Activated CD4-positive, alpha-beta T cell treated with anti-CD3 and anti-CD28 coated beads, Interleukin-10, Interleukin-2, amounts not matched to agents 100 ng/mL and 50 ng/mL, durations not matched to agents 16 hours and 8 hours (primary cell): ENCODE measurements around the gene STAG3.
"Not testable (repeated sequence)": the region's sequence is repeated elsewhere in the genome, so short reads cannot be mapped to it uniquely, and the experiment has no call there.

Experiments
- DNase-seq: peaks from one replicate; pipeline ENCODE4 v3.0.0-alpha.2; 2020

Gene STAG3

DNA sequence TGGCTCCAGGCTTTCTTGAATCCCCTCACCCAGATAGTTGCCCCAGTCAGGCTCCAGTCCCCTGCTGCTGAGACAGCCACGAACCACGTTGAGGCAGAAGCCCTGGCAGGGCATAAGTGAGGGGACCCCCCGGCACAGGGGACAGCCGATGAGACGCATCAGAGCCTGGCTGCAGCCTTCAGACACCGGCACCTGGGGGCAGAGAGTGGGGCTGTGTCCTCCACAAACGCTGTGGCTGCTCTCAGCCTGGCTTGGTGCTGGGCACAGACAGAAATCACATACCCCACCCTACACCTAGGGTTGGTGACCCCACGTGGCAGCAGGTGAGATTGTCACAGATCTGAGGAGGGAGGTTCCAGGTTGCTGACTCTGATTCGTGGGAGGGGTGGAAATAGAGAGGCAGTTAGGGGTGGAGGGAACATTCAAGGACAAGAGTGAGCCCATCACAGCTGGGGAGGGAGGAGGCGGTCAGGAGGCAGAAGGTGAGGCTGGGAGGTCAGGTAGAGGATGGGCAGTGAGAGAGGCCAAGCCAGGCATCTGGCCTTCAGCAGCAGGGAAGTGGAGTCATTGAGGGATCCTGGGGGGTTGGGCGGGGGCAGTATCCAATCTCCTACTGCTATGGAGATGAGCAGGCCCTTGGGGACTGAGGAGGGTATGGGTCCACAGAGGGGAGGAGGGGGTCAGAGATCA lies 3.8 kb upstream of the STAG3 start:
- DNase-seq: no peak

DNA sequence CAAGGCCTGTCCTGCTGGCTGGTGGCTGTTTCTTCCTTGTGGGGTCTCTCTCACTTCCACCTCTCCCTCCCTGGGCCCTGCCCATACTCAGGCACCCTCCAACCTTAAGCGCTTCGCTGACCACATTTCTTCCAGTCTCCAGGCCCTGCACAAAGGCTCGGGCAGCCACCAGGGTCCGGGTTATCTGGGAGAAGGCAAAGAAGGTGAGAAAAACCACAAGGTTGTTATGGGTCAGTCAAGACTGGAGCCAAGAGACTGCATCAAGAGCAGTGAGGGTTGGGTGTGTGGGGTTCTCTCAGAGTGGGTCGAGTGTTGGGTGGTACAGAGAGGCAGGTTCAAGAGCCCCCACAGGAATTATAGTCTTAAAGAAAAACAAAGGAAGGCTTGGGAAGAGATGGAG lies 3.1 kb upstream of the STAG3 start:
- no peak for DNase-seq

DNA sequence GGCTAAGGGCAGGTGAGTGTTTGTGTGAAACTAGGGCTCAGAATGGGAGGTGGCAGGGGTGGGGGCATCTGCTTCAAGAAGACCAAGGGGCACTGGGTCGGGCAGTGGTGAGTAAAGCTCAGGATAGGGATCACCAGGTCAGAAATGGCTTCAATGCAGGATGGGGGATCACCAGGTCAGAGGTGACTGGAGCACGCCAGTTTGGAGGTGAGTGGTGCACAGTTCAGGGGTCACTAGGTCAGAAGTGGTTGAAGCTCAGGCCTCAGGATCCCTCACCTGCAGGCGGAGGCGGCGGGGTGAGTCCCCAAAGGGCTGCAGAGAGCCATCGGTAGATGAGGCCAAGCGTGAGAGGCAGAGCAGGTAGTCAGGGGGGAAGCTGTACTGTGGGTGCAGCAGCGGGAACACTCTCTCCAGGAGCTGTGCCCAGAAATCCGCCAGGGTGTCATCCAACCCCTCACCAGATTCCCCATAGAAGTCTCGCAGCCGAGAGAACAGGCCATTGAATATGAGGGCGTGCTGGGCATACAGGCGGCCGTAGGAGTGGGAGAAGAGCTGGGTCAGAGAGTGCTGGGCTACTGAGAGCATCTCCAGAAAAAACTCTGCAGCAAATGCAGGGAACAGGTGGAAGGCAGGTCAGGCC lies 2.3 kb upstream of the STAG3 start:
- no peak for DNase-seq

DNA sequence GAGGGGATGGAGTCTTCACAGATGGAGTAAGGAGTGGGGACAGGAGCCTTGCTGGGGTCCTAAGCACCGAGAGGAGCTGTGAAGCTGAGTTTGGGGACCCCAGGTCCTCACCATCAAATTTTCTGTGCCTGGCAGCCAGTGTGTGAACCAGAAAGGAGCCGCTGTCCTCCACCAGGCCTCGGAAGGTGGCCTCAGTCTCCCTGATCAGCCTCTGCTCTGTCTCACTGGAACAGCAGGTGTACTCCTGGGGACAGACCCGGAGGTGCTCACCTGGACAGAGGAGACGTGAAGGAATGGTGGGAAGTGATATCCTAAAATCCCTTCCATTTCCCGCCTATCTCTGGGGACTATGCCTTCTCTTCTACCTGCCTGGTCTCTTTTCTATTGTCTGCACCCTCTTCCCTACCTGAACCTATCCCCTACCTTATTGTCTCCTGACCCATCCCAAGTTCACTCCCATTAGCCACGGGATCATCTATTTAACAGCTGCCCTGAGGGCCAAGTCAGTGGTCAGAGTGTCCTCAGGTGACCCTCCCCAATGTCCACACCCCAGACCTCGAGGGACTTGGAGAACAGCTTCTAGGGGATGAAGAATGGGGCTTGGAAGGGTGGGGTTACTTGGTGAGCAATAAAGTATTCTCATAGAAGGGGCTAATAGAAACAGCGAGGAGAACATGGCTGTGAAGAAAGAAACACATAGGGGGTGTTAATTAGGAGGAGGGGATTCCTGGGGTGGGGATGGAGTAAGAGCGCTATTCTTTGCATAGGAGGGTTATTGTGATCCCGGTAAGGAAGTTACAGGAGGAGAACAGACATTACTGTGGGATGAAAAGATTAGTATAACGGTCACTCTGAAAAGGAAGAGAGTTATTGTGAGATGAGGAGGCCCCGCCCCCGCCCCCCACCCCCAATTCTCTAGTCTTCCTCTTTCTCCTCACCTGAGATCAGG lies 1.3 kb upstream of the STAG3 start:
- DNase-seq: no peak

DNA sequence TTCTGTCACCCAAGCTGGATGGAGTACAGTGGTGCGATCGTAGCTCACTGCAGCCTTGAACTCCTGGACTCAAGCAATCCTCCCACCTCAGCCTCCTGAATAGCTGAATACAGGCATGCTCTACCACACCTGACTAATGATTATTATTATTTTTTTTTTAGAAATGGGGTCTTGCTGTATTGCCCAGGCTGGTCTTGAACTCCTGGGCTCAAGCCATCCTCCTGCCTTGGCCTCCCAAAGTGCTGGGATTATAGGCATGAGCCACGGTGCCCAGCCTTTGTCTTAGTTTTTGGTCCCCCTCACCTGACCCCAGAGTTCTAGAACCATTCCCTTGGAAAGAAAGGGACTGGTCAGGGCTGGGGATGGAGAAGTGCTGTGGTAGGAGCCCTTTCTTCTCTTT lies 2.4 kb downstream of the STAG3 start:
- not testable (repeated sequence) for DNase-seq

DNA sequence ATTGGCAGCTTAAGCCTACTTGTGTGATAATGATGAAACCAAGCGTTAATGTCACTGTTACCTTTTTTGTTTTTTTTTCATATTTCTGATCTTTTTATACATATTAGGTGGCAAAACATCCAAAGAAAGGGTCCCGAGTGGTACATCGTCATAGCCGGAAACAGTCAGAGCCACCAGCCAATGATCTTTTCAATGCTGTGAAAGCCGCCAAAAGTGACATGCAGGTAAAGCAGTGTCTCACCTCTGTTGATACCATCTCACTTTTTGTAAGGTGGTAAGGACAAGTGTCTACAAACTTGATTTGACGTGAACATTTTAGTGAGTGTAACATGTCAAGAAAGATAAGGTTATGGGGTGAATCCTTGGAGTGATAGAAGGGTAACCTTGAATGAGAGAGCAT lies 4.9 kb downstream of the STAG3 start:
- DNase-seq: not testable (repeated sequence)

DNA sequence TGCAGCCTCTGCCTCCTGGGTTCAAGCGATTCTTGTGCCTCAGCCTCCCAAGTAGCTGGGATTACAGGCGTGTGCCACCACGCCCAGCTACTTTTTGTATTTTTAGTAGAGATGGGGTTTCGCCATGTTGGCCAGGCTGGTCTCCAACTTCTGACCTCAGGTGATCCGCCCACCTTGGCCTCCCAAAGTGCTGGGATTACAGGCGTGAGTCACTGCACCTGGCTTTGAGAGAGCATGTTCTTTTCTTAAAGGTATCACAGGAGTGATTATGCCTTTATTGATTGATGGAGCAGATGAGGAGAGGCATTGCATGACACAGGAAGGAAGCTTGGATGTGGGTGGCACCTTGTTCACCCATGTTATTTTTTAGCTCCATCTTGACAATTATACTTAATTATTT lies 5.4 kb downstream of the STAG3 start:
- not testable (repeated sequence) for DNase-seq

DNA sequence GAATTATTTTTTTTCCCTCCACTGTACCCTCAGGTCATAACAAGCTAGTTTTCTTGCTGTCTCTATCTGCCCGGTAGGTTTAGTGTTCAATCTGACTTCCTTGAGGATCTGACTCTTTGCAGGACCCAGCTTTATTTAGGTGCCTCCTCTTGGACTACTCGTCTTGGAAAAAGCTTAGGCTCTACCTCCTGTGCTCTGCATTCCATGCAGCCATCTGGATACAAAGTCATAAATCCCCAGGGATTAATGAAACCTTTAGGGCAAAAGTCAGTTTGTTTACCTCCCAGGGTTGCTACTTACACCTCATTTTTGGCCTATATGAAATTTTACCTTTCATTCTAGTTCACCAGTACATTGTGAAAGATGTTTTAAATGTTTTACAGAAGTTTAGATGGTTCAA lies 8.0 kb downstream of the STAG3 start:
- DNase-seq: no peak

DNA sequence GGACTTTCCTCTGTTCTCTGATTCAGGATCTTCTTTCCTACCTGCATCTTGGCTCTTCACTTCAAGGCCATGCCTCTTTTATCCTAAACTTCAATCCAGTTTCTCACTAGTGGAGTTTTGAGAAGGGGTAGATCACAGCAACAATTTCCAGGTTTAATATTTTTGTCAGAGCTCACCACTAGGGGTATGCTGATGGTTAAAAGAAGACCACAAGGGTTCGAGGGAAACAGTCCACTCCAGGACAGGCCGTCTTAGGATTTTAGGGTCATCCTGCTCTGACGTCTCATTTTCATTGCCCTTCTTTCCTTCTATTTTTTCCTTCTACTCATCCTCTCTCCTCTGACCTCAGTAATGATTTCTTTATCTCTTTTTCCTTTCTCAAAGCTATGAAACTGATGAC lies 11.3 kb downstream of the STAG3 start:
- no peak for DNase-seq

DNA sequence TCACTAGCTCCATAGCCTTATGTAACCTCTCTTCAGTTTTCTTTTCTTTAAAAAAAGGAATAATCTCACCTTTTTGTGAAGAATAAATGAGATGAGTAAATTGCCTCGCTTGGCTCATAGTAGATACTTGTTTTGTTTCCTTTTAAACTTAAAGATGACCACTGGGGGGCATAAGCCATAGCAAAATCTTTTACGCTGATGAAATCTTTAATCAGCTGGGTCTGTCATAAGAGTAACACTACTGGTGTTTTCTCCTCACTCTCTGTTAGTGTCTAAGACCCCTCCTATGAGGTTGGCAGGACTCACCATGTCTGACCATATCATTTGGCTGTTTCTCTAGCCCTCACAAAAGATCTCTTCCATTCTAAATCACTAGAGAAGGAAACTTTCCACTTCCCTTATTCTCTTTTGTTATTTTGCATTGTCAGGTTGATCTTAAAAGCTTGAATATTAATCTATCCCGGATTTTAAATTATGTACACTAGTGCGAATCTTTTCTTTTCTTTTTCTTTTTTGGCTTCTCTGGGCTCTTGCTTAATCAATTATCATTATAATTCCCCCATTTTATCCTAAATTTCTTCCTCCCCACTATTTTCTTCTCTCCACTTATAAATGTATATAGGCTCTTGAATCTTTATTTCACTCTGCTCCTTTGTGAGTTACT lies 12.5 kb downstream of the STAG3 start:
- peak; percentile 74 for DNase-seq

DNA sequence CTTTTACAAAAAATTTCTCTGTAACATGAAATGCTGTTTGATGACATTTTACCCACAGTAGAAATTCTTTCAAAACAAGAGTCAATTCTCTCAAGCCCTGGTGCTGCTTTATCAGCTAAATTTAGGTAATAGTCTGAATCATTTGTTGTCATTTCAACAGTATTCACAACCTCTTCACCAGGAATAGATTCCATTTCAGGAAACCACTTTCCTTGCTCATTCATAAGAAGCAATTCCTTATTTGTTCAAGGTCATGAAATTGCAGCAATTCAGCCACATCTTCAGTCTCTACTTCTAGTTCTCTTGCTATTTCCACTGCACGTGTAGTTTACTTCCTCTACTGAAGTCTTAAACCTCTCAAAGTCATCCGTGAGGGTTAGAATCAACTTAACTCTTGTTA lies 14.1 kb downstream of the STAG3 start:
- no peak for DNase-seq

DNA sequence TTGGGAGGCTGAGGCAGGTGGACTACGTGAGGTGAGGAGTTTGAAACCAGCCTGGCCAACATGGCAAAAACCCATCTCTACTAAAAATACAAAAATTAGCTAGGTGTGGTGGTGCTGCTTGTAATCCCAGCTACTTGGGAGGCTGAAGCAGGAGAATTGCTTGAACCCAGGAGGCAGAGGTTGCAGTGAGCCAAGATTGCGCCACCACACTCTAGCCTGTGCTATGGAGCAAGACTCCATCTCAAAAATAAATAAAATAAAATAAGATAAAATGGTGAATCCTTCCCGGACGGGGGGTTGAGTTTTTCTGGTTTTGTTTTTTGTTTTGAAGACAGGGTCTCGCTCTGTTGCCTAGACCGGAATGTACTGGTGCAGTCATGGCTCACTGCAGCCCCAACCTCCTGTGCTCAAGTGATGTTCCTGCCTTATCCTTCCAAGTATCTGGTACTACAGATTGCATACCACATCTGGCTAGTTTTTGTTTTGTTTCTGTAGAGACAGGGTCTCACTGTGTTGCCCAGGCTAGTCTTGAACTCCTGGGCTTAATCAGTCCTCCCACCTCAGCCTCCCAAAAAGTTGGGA lies 14.7 kb downstream of the STAG3 start:
- DNase-seq: not testable (repeated sequence)

DNA sequence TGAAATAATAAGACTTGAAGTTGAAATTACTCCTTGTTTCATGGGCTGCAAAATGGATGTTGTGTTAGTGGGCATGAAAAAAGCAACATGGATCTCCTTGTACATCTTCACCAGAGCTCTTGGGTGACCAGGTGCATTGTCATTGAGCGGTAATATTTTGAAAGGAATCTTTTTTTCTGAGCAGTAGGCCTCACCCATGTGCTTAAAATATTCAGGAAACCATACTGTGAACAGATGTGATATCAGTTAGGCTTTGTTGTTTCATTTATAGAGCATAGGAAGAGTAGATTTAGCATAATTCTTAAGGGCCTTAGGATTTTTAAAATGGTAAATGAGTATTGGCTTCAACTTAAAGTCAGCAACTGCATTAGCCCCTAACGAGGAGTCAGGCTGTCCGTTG lies 15.3 kb downstream of the STAG3 start:
- DNase-seq: no peak

DNA sequence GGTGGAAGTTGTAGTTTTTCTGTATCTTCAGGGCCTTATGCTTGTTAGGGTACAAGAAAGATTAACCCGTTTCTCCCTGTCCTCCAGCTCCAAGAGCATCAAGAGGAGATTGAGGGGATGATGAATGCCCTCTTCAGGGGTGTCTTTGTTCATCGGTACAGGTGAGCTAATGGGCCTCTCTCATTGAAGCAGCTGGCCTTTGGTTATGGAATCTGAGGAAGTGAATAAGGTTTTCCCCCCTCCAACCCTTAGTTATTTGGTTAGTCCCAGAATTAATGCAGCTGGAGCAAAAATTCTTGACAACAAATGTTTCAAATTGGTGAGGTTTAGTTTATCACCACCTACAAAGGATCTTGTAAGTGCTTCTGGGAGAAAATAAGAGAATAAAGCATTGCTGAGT lies 17.5 kb downstream of the STAG3 start:
- no peak for DNase-seq

DNA sequence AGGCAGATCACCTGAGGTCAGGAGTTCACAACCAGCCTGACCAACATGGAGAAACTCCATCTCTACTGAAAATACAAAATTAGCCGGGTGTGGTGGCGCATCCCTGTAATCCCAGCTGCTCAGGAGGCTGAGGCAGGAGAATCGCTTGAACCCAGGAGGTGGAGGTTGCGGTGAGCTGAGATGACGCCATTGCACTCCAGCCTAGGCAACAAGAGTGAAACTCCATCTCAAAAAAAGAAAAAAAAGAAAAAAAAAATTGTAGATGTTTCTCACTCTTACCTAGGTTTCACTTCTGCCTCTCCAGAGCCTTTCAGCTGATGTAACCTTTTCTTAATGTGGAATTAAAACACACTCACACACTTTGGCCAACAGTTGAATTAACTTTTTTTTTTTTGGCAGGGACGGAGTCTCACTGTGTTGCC lies 18.2 kb downstream of the STAG3 start:
- DNase-seq: not testable (repeated sequence)

DNA sequence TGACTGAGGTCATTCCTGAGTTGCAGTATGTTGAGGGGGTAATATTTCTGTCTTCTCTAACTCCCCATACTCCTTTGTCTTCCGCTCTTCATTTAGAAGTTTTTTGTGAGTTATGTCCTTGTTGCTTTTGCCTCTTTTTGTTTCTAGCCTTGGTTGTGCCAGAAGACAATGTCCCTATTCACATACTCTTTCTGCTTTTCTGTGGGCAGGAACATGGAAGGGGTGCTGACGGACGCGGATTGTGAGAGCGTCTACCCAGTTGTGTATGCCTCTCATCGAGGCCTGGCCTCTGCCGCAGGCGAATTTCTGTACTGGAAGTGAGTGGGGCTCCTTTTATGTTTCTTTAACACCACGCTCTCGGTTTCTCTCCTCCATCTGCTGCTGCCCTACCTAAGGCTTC lies 20.5 kb downstream of the STAG3 start:
- no peak for DNase-seq

DNA sequence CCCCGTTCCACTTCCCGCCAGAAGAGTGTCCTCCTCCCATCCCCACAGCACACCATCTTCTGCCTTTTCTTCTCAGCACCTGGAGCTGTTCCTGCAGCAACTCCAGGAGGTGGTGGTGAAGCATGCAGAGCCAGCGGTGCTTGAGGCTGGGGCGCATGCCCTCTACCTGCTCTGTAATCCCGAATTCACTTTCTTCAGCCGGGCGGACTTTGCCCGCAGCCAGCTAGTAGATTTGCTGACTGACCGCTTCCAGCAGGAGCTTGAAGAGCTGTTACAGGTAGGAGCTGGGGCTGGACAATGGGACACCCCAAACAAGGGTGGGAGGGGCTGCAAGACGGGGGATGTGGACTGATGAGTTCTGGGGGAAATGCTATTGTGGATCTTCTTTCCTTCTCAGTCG lies 23.0 kb downstream of the STAG3 start:
- no peak for DNase-seq

DNA sequence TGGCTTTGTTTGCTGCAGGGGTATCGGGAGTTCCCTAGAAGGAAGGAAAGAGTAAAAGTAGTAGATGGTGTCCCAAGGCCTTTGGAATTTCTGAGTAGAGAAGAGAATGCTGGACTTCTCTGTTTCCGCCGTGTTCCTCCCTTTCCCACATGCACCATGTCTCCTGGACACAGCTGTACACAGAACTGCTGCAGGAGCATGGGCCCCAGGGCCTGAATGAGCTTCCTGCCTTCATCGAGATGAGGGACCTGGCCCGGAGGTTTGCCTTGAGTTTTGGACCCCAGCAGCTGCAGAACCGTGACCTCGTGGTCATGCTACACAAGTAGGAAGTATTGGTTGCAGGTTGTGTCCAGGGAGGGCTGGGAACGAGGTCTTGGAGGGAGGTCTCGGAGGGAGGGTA lies 26.7 kb downstream of the STAG3 start:
- no peak for DNase-seq

DNA sequence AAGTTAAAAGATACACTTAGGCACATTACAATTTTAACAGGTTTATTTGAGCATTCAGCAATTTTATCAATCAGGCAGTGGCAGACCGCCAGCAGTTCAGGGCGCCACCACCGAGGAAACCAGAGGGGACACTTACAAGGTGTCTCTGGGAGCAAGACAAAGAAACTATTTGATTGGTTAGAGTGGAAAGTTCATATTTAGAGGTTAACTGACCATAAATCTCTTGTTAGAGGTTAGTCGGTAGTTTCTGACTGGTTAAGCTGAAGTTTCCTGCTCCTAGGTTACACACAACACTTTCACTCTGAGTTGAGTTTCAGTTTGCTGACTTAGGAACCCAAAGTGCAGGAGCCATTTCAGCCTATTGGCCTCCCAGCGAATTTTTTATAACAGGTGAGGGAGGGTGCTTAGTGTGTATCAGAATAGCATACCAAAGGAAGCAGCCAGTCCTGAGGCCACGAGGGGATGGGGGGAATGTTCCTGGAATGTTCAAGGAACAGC lies 31.2 kb downstream of the STAG3 start:
- peak; percentile 92 for DNase-seq

DNA sequence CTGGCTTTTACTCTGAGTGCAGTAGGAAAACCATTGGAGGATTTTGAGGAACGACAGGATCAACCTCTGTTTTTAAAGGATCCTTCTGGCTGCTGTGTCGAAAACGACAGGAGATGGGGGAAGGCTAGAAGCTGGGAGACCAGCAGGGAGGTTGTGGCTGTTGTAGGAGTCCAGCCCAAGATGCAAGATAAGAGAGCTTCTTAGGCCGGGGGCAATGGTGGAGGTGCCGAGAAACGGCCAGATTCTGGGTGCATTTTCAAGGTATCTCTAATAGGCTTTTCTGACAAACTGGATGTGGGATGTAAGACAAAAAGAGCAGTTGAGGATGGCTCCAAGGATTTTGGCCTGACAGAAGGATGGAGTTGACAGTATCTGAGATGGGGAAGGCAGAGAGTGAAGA lies 31.8 kb downstream of the STAG3 start:
- no peak for DNase-seq

DNA sequence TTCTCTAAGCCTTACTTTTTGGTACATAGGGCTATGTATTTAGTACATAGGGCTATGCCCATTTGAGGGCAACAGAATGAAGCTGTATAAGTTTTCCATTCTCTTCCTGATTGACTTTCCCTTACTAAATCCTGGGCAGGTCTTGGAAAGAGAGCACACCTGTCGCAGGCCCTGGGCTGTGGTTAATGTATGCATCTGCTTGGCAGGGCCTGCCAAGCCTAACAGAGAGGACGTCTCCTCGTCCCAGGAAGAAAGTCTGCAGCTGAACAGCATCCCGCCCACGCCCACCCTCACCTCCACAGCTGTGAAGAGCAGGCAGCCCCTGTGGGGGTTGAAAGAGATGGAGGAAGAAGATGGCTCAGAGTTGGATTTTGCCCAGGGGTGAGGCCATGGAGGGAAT lies 33.1 kb downstream of the STAG3 start:
- DNase-seq: no peak

DNA sequence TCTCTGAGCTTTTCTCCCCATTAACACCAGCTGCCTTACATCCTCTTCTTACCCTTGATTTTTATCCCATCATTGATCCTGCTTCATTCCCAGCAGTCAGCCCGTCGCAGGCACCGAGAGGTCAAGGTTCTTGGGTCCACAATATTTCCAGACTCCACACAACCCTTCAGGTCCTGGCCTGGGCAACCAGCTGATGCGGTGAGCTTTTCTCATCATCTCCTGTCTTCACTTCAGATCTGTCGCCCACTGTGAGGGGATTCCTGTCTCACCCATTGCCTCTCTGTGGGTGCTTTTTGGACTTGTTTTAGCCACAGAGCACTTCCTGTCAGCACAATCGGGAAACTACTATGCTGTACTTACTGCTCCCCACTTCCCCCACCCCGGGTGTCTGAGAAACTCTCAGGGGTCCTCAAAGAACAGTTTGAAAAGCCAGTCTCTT lies 33.6 kb downstream of the STAG3 start:
- peak; percentile 64 for DNase-seq
